HUDEP-2 (cell line): ENCODE results near the gene CDY2B.
"Not testable (repeated sequence)": the region's sequence is repeated elsewhere in the genome, so short reads cannot be mapped to it uniquely, and the experiment has no call there.

Experiments
- DNase-seq, 76 experiments: peaks; one replicate each; lab custom pipeline; 2025; ENCODE audit not compliant: unreplicated experiment in 76 of 76; lab: John Stamatoyannopoulos, UW

The CDY2B gene, protein sequence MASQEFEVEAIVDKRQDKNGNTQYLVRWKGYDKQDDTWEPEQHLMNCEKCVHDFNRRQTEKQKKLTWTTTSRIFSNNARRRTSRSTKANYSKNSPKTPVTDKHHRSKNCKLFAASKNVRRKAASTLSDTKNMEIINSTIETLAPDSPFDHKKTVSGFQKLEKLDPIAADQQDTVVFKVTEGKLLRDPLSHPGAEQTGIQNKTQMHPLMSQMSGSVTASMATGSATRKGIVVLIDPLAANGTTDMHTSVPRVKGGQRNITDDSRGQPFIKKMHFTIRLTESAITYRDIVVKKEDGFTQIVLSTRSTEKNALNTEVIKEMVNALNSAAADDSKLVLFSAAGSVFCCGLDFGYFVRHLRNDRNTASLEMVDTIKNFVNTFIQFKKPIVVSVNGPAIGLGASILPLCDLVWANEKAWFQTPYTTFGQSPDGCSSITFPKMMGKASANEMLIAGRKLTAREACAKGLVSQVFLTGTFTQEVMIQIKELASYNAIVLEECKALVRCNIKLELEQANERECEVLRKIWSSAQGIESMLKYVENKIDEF

GRCh38 chrY:17880120-17880519, at the start of gene CDY2B:
Gene CDY2B (minus strand): TSS chrY:17880220. CDS start chrY:17879892, 328 bp downstream.
- DNase-seq = not testable (repeated sequence)

DNA sequence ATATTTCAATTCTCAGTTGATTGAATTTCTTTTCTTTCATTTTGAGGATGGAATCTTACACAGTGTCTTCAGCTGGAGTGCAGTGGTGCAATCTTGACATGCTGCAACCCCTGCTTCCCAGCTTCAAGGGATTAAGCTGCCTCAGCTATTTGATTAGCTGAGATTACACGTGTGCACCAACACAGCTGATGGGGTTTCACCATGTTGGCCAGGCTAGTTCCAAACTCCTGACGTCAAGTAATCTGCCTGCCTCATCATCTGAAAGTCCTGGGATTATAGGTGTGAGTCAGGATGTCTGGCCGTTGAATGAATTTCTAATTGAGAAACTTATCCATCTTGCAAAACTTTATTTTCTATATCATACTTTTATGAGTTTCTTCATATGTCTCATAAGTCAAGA, 28.0 kb upstream of the CDY2B start:
- DNase-seq = not testable (repeated sequence)

DNA sequence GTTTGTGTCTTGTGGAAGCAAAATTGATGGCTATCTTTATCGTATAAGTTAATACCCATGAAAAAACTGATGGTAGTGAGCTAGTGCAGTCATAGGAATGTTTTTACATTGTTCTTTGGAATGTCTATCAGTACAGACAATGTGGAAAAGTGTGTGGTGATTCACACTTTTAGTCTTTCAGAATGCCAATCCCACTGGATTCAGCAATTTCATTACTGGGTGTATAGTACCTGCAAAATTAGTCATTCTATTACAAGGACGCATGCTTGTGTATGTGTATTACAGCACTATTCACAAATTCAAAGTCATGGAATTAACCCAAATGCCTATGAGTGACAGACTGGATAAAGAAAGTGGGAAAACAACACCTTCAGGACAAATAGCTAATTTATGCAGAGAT, 27.3 kb upstream of the CDY2B start:
- not testable (repeated sequence) for DNase-seq

DNA sequence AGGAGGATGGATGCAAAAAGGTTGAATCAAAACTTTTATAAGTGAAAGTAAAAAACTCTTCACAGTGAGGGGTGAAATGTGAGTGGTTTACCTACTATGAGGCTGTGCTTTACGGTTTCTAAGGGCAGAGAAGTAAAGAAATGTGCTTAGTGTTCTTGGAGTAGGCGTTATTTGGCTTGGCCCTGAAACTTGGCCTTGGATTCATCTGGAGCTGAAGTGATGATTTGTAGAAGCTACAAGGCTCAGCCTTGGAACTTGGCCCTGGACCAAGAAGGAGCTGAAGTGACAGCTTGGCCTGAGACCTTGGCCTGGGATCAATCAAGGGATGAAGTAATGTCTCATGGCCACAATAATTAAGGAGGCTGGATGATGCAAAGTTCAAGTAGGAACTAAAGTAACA, 1.7 kb upstream of the CDY2B start:
- not testable (repeated sequence) for DNase-seq

- DNase-seq = not testable (repeated sequence)
These were observed 3.3 kb downstream of the CDY2B start for GRCh38 chrY:17876767-17877166.

DNA sequence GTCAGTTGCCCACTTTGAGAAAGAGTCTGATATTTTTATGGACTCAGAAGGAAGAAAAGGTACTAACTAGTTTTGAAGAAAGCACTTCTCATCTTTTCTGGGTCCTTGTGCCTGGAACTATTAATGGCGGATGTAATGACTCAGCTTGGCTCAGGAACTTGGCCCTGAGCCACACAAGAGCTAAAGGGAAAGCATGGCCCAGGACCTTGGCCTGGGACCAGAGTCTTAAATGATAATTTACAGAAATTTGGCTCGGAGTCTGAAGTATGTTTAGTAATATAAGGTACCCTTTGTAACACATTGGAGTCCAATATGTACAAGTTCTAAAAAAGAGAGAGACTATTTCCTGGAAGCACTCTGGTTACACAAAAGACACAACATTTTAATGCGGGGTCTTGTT, 4.6 kb downstream of the CDY2B start:
- not testable (repeated sequence) for DNase-seq

GRCh38 chrY:17871194-17871903, 8.7 kb downstream of the CDY2B start:
- not testable (repeated sequence) for DNase-seq

DNA sequence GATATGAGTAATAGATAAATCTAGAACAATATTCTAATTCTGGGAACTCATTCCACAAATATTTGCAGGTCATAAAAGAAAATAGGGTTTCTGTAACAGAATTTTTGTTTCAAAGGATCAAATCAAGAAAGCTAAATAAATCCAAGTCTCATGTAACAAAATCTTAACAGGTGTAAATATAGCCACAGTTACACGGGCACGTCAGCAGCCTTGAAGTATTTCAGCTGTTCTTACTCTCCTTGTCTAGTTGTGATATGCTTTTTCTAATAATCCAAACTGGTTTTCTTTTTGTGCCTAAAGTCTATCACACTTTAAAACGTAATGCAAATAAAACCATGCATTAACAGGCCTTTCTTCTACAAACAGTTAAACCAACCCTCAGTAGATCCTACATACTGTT, 9.3 kb downstream of the CDY2B start:
- DNase-seq = not testable (repeated sequence)

- not testable (repeated sequence) for DNase-seq
These were observed 12.2 kb downstream of the CDY2B start for GRCh38 chrY:17867850-17868249.

GRCh38 chrY:17860634-17861033, 19.4 kb downstream of the CDY2B start:
- DNase-seq = not testable (repeated sequence)

GRCh38 chrY:17856963-17857848, 22.8 kb downstream of the CDY2B start:
- not testable (repeated sequence) for DNase-seq

GRCh38 chrY:17856508-17856907, 23.5 kb downstream of the CDY2B start:
- DNase-seq = not testable (repeated sequence)

DNA sequence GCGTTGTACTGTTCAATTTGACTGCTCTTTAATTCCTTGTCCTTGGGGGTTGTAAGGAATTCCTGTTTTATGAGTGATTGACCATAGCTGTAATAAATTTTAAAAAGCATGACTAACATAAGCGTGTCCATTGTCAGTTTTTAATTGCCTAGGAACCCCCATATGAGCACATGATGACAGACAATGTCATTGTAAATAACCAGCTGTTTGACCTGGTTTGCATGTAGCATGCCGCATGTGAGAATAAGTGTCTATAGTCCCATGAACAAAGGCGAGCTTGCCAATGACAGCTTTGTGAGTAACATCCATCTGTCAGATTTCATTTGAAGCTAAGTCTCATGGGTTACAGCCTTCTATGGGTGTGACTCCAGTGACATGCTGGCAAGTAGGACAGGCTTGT, 30.9 kb downstream of the CDY2B start:
- DNase-seq = not testable (repeated sequence)

DNA sequence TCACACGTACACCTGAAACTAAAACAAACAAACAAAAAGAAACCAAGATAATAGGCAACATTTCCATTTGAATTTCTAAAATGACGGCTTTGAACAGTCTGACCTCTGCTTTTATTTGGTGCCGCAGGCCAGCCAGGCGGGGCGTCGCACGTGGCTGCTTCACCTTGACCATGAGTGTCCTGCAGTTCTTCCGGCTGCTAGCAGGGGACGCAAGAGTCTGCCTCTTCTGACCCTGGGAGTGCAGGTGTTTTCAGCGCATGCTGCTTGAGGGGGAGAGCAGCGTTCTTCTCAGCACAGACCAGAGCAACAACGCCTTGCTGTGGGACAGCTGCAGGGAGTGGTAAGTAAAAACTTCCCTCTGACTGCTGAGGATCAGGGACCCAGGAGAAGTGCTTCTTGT, 47.9 kb downstream of the CDY2B start:
- not testable (repeated sequence) for DNase-seq
